Sigmoid colon (tissue), 7 donors: ENCODE data around the gene MAP1LC3C. TPM values are rescaled to one million over a fixed set of nuclear protein-coding genes. Genes with fewer than 3 reads are reported as not detected.

ENCODE experiments used
- DNase-seq: peaks from one replicate; pipeline ENCODE4 v3.0.0-alpha.2; 2019
- H3K27ac ChIP-seq, 4 donors: fragments of 200-600 bp; sonication (generic); one replicate each; pipeline ENCODE4 v1.5.1; 2016 to 2019; ENCODE audit warnings: mild to moderate bottlenecking in 1 of 4
- H3K27me3 ChIP-seq, 3 donors: fragments of 200-600 bp; sonication (generic); one replicate each; pipeline ENCODE4 v1.5.1; 2019; ENCODE audit warnings: mild to moderate bottlenecking in 1 of 3
- H3K36me3 ChIP-seq, 4 donors: fragments of 200-600 bp; sonication (generic); one replicate each; pipeline ENCODE4 v1.5.1; 2016 to 2019
- H3K4me1 ChIP-seq, 4 donors: fragments of 200-600 bp; sonication (generic); one replicate each; pipeline ENCODE4 v1.5.1; 2017 to 2019
- H3K4me3 ChIP-seq, 4 donors: fragments of 200-600 bp; sonication (generic); one replicate each; pipeline ENCODE4 v1.5.1; 2017 to 2019; ENCODE audit warnings: mild to moderate bottlenecking in 2 of 4, moderate library complexity in 1 of 4
- H3K9me3 ChIP-seq, 4 donors: fragments of 200-600 bp in 3 of 4; sonication (generic) in 3 of 4; one replicate each; pipeline versions ENCODE4 v1.5.1 to v1.6.1; 2013 to 2019
- CTCF ChIP-seq, 4 experiments: fragments of 450-650 bp in 3 of 4; fragments of 200-600 bp in 1 of 4; IDR thresholded peaks; one replicate each; pipeline ENCODE4 v1.5.1; 2016 to 2019; ENCODE audit warnings: antibody characterized with exemption in 4 of 4, mild to moderate bottlenecking in 3 of 4, moderate library complexity in 2 of 4
- EP300 ChIP-seq, 4 donors: sonication (generic); formaldehyde crosslinking; IDR thresholded peaks; one replicate each; pipeline ENCODE4 v1.6.1; 2017; ENCODE audit warnings: antibody characterized with exemption in 4 of 4
- POLR2A ChIP-seq, 2 donors: fragments of 450-650 bp; IDR thresholded peaks; one replicate each; pipeline ENCODE4 v1.6.1; 2016; ENCODE audit warnings: antibody characterized with exemption in 2 of 2, mild to moderate bottlenecking in 2 of 2, moderate library complexity in 2 of 2
- POLR2AphosphoS5 ChIP-seq, 4 donors: sonication (generic); formaldehyde crosslinking; IDR thresholded peaks; one replicate each; pipeline ENCODE4 v1.6.1; 2017; ENCODE audit warnings: antibody characterized with exemption in 4 of 4
- WGBS, 2 donors: extraction: QIAGEN DNeasy Blood & Tissue Kit; methylation state at CpG; one replicate each; pipeline ENCODE4 v1.1.7; 2013; 5-methylcytosine and 5-hydroxymethylcytosine counted together
- intact Hi-C: fragments of 100-400 bp; cut with DNase I; formaldehyde crosslinking; loops from one replicate; pipeline ENCODE4 v1.15.1; 2023
- polyA plus RNA-seq, 3 donors: library from polyadenylated mRNA; stranded (reverse); fragments of 200-250 nt; gene quantifications; one replicate each; pipeline ENCODE4 v1.2.3, GENCODE V29; 2013
- total RNA-seq, 4 donors: library from RNA; depleted of rRNA; stranded (reverse); fragments of >200 nt; gene quantifications; one replicate each; pipeline ENCODE4 v1.1.0, GENCODE V29; 2016
- donor health status: healthy with polysubstance abuse.
- donor health status: Bipolar disorder and iron deficiency.
- donor health status: healthy.

Gene MAP1LC3C
- total and polyA plus RNA-seq, 7 donors: 1.3 to 8.1 (median 5.0) TPM; not detected in 2

GRCh38 chr1:242025681-242026080, 26.8 kb upstream of the MAP1LC3C start:
- Histone ChIP-seq H3K4me3 (no peak overlapping the region), H3K4me1 (no peaks in the 10 kb centered on the region), H3K27me3 (no peaks in the 10 kb centered on the region), H3K36me3 (no peaks in the 10 kb centered on the region), H3K9me3 (no peaks in the 10 kb centered on the region), H3K27ac (no peak overlapping the region)
- DNase-seq: peak; percentile 46
- no peak for TF ChIP-seq POLR2A (IDR thresholded peaks at IDR 0.05)
- TF ChIP-seq CTCF (IDR thresholded peaks at IDR 0.05): no peak
- TF ChIP-seq POLR2AphosphoS5 (IDR thresholded peaks at IDR 0.05): no peak
- TF ChIP-seq EP300 (IDR thresholded peaks at IDR 0.05): no peak
- intact Hi-C loops: no loop called here
- WGBS, 2 donors: 87 to 89% methylated on average over 13 of the region's 13 CpGs

- H3K4me1 ChIP-seq: no peaks in the 10 kb centered on the region
Measured at GRCh38 chr1:242023805-242024204, 24.9 kb upstream of the MAP1LC3C start.

GRCh38 chr1:242019018-242019417, 20.1 kb upstream of the MAP1LC3C start:
- H3K27ac ChIP-seq: no peak overlapping the region
- no peaks in the 10 kb centered on the region for H3K27me3 ChIP-seq
- DNase-seq: no peak
- no peaks in the 10 kb centered on the region for H3K4me1 ChIP-seq
- TF ChIP-seq POLR2A (IDR thresholded peaks at IDR 0.05): no peak
- no peak for TF ChIP-seq EP300 (IDR thresholded peaks at IDR 0.05)
- no peak for TF ChIP-seq CTCF (IDR thresholded peaks at IDR 0.05)
- no peak for TF ChIP-seq POLR2AphosphoS5 (IDR thresholded peaks at IDR 0.05)
- H3K4me3 ChIP-seq: no peak overlapping the region
- no peaks in the 10 kb centered on the region for H3K36me3 ChIP-seq
- intact Hi-C loops: loop anchor here (10.0 kb wide), 1 partner anchor 124 kb away; no protein-coding TSS in a partner anchor
- 65 to 83% methylated on average over 6 of the region's 6 CpGs for WGBS, 2 donors
- no peaks in the 10 kb centered on the region for H3K9me3 ChIP-seq

More at GRCh38 chr1:242023805-242024204, 24.9 kb upstream of the MAP1LC3C start:
- intact Hi-C loops: no loop called here
- H3K4me3 ChIP-seq: no peak overlapping the region
- no peaks in the 10 kb centered on the region for H3K27me3 ChIP-seq
- H3K27ac ChIP-seq: no peak overlapping the region
- TF ChIP-seq CTCF (IDR thresholded peaks at IDR 0.05): no peak
- no peak for TF ChIP-seq EP300 (IDR thresholded peaks at IDR 0.05)
- no peak for TF ChIP-seq POLR2AphosphoS5 (IDR thresholded peaks at IDR 0.05)
- TF ChIP-seq POLR2A (IDR thresholded peaks at IDR 0.05): no peak
- no peak for DNase-seq
- 70 to 72% methylated on average over 6 of the region's 6 CpGs for WGBS, 2 donors
- H3K36me3 ChIP-seq: no peaks in the 10 kb centered on the region
- H3K9me3 ChIP-seq: no peaks in the 10 kb centered on the region

- peak; percentile 71 for DNase-seq
- Histone ChIP-seq H3K9me3 (no peaks in the 10 kb centered on the region), H3K4me1 (no peaks in the 10 kb centered on the region), H3K4me3 (no peak overlapping the region), H3K27ac (no peak overlapping the region), H3K27me3 (no peaks in the 10 kb centered on the region), H3K36me3 (no peaks in the 10 kb centered on the region)
- whole genome bisulfite sequencing, 2 donors: 41 to 43% methylated on average over 10 of the region's 10 CpGs
- intact Hi-C loops: loop anchor here (10.0 kb wide), 1 partner anchor 123 kb away; no protein-coding TSS in a partner anchor
- peak in 2 of 4 experiments; percentile 5 to 53 for TF ChIP-seq CTCF (IDR thresholded peaks at IDR 0.05)
- TF ChIP-seq EP300 (IDR thresholded peaks at IDR 0.05): no peak
Measured at GRCh38 chr1:242017580-242018233, 18.8 kb upstream of the MAP1LC3C start.

- no peak overlapping the region for H3K27ac ChIP-seq
- H3K4me1 ChIP-seq: no peaks in the 10 kb centered on the region
- TF ChIP-seq POLR2AphosphoS5 (IDR thresholded peaks at IDR 0.05) (no peak), EP300 (IDR thresholded peaks at IDR 0.05) (no peak), CTCF (IDR thresholded peaks at IDR 0.05) (no peak), POLR2A (IDR thresholded peaks at IDR 0.05) (no peak)
- no peaks in the 10 kb centered on the region for H3K36me3 ChIP-seq
- no peaks in the 10 kb centered on the region for H3K27me3 ChIP-seq
- no peak for DNase-seq
- H3K4me3 ChIP-seq: no peak overlapping the region
- no peaks in the 10 kb centered on the region for H3K9me3 ChIP-seq
- intact Hi-C loops: loop anchor here (10.0 kb wide), 1 partner anchor 122 kb away; no protein-coding TSS in a partner anchor
Measured at GRCh38 chr1:242016479-242016878, 17.6 kb upstream of the MAP1LC3C start.
